Measurements from ENCODE around the gene NELFA.

Gene NELFA

DNA sequence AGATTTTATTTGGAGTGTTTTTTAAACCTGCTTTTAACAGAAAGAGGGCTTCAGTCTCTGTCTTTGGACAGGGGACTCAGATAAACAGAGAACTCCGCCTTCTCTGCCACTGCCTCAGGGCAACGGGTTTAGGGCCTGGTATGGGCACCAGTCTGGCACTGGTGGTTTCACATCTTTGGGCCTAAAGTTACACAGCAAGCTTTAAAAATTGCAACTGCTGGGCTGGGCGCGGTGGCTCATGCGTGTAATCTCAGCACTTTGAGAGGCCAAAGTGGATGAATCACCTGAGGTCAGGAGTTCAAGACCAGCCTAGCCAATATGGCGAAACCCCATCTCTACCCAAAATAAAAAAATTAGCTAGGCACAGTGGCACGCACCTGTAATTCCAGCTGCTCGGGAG is 40.1 kb upstream of the NELFA start:
- no peak for ATAC-seq
- TF ChIP-seq ZFP3 (CRISPR knock-in tag; IDR thresholded peaks at IDR 0.05) (no peak), ISL1 (CRISPR knock-in tag; IDR thresholded peaks at IDR 0.05) (no peak), ZFP30 (CRISPR knock-in tag; IDR thresholded peaks at IDR 0.05) (no peak), GLIS3 (CRISPR knock-in tag; IDR thresholded peaks at IDR 0.05) (no peak), CSDC2 (CRISPR knock-in tag; IDR thresholded peaks at IDR 0.05) (no peak), SNAI2 (CRISPR knock-in tag; IDR thresholded peaks at IDR 0.05) (no peak), TCF4 (CRISPR knock-in tag; IDR thresholded peaks at IDR 0.05; ENCODE audit: borderline replicate concordance) (no peak), ZNF565 (CRISPR knock-in tag; conservative IDR thresholded peaks at IDR 0.05; ENCODE audit: low read depth) (no peak), ZNF70 (CRISPR knock-in tag; IDR thresholded peaks at IDR 0.05) (no peak)
- TF ChIP-seq, protein P1, sequence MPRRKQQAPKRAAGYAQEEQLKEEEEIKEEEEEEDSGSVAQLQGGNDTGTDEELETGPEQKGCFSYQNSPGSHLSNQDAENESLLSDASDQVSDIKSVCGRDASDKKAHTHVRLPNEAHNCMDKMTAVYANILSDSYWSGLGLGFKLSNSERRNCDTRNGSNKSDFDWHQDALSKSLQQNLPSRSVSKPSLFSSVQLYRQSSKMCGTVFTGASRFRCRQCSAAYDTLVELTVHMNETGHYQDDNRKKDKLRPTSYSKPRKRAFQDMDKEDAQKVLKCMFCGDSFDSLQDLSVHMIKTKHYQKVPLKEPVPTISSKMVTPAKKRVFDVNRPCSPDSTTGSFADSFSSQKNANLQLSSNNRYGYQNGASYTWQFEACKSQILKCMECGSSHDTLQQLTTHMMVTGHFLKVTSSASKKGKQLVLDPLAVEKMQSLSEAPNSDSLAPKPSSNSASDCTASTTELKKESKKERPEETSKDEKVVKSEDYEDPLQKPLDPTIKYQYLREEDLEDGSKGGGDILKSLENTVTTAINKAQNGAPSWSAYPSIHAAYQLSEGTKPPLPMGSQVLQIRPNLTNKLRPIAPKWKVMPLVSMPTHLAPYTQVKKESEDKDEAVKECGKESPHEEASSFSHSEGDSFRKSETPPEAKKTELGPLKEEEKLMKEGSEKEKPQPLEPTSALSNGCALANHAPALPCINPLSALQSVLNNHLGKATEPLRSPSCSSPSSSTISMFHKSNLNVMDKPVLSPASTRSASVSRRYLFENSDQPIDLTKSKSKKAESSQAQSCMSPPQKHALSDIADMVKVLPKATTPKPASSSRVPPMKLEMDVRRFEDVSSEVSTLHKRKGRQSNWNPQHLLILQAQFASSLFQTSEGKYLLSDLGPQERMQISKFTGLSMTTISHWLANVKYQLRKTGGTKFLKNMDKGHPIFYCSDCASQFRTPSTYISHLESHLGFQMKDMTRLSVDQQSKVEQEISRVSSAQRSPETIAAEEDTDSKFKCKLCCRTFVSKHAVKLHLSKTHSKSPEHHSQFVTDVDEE (CRISPR knock-in tag; IDR thresholded peaks at IDR 0.05), result no peak
- TF ChIP-seq, protein P2, sequence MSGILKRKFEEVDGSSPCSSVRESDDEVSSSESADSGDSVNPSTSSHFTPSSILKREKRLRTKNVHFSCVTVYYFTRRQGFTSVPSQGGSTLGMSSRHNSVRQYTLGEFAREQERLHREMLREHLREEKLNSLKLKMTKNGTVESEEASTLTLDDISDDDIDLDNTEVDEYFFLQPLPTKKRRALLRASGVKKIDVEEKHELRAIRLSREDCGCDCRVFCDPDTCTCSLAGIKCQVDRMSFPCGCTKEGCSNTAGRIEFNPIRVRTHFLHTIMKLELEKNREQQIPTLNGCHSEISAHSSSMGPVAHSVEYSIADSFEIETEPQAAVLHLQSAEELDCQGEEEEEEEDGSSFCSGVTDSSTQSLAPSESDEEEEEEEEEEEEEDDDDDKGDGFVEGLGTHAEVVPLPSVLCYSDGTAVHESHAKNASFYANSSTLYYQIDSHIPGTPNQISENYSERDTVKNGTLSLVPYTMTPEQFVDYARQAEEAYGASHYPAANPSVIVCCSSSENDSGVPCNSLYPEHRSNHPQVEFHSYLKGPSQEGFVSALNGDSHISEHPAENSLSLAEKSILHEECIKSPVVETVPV (CRISPR knock-in tag; IDR thresholded peaks at IDR 0.05), result no peak
- TF ChIP-seq, protein P3, sequence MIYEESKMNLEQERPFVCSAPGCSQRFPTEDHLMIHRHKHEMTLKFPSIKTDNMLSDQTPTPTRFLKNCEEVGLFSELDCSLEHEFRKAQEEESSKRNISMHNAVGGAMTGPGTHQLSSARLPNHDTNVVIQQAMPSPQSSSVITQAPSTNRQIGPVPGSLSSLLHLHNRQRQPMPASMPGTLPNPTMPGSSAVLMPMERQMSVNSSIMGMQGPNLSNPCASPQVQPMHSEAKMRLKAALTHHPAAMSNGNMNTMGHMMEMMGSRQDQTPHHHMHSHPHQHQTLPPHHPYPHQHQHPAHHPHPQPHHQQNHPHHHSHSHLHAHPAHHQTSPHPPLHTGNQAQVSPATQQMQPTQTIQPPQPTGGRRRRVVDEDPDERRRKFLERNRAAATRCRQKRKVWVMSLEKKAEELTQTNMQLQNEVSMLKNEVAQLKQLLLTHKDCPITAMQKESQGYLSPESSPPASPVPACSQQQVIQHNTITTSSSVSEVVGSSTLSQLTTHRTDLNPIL (CRISPR knock-in tag; IDR thresholded peaks at IDR 0.05; ENCODE audit: low read depth), result no peak

DNA sequence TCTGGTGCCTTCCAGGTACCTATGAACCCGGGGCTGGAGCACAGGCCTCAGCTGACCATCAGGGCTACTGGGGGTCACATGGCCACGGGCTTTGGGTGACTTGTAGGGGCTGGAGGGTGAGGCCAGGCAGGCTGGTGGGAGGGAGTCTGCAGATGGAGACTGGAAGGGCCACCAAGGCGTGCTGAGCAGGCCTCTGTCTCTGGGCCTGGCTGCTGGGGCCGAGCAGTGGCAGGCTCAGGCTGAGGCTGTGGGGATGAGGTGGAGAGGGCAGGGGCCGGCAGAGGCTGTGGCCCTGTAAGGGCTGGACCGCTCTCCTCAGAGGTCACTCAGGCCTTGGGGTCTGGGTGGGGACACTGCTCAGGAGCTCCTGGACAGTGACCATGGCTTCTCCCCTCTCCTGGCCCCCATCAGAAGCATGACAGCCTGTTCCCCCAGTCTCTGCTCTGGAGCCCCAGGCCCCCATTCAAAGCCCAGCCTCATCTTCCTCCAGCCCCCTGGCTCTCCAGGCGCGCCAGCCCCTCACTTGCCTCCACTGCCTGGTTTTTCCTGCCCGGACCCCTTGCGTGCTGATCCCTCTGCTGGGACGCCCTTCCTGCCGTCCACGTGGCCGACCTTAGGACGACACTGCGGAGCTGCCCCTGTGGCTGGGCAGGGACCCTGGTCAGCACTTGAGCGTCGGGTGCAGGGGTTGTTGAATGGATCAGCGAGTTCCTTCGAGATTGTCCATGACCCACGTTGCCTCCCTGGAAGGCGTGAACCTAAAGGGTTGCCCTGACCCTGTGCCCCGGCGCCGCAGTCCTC is 39.2 kb upstream of the NELFA start:
- no peak for TF ChIP-seq ISL1 (CRISPR knock-in tag; IDR thresholded peaks at IDR 0.05)
- TF ChIP-seq BACH2 (CRISPR knock-in tag; IDR thresholded peaks at IDR 0.05; ENCODE audit: borderline replicate concordance), result no peak
- TF ChIP-seq, protein P4, sequence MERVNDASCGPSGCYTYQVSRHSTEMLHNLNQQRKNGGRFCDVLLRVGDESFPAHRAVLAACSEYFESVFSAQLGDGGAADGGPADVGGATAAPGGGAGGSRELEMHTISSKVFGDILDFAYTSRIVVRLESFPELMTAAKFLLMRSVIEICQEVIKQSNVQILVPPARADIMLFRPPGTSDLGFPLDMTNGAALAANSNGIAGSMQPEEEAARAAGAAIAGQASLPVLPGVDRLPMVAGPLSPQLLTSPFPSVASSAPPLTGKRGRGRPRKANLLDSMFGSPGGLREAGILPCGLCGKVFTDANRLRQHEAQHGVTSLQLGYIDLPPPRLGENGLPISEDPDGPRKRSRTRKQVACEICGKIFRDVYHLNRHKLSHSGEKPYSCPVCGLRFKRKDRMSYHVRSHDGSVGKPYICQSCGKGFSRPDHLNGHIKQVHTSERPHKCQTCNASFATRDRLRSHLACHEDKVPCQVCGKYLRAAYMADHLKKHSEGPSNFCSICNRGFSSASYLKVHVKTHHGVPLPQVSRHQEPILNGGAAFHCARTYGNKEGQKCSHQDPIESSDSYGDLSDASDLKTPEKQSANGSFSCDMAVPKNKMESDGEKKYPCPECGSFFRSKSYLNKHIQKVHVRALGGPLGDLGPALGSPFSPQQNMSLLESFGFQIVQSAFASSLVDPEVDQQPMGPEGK (CRISPR knock-in tag; IDR thresholded peaks at IDR 0.05; ENCODE audit: borderline replicate concordance), result no peak
- no peak for TF ChIP-seq SNAI2 (CRISPR knock-in tag; IDR thresholded peaks at IDR 0.05)
- TF ChIP-seq, protein P2 (CRISPR knock-in tag; IDR thresholded peaks at IDR 0.05), result no peak
- TF ChIP-seq TCF4 (CRISPR knock-in tag; IDR thresholded peaks at IDR 0.05; ENCODE audit: borderline replicate concordance), result no peak
- TF ChIP-seq RARB (CRISPR knock-in tag; IDR thresholded peaks at IDR 0.05), result no peak
- no peak for TF ChIP-seq ZC3H10 (CRISPR knock-in tag; IDR thresholded peaks at IDR 0.05)
- TF ChIP-seq PPARA (CRISPR knock-in tag; IDR thresholded peaks at IDR 0.05; ENCODE audit: borderline replicate concordance), result no peak
- TF ChIP-seq ARNTL (CRISPR knock-in tag; IDR thresholded peaks at IDR 0.05; ENCODE audit: borderline replicate concordance, low read depth), result no peak
- TF ChIP-seq, protein P1 (CRISPR knock-in tag; IDR thresholded peaks at IDR 0.05), result no peak
- TF ChIP-seq ZFP30 (CRISPR knock-in tag; IDR thresholded peaks at IDR 0.05), result no peak
- TF ChIP-seq CSDC2 (CRISPR knock-in tag; IDR thresholded peaks at IDR 0.05), result no peak
- TF ChIP-seq TOX (CRISPR knock-in tag; IDR thresholded peaks at IDR 0.05; ENCODE audit: borderline replicate concordance), result no peak
- no peak for ATAC-seq
